ENCODE results near the gene ITGAD. TPM values are rescaled to one million over a fixed set of nuclear protein-coding genes. Genes with fewer than 3 reads are reported as not detected.
"Not testable (repeated sequence)": the region's sequence is repeated elsewhere in the genome, so short reads cannot be mapped to it uniquely, and the experiment has no call there.

The ITGAD gene
- total and polyA plus RNA-seq, 10 donors: 1.2 to 25.8 (median 17.2) TPM

DNA sequence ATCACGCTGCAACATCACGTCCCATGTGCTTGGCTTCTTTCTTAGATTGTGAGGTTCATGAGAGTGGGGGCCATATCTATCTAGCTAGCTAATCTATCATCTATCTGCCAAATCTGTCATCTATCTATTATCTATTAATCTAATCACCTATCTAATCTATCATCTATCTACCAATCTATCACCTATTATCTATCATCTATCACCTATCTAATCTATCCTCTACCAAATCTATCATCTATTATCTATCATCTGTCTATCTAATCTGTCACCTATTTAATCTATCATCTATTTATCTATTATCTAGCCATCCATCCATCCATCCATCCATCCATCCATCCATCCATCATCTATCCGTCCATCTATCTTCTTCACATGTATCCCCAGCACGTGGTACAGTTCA lies 20.8 kb downstream of the ITGAD start:
- Histone ChIP-seq H3K4me3 (no peak overlapping the region), H3K27me3 (replicated peaks in 1 of 7) (peaks cover 0 to 4% (median 0%) of the 10 kb centered on the region in 7 donors), H3K27ac (peak overlapping the region in 1 of 8 donors; percentile 18), H3K4me1 (peaks cover 0 to 26% (median 0%) of the 10 kb centered on the region in 6 donors), H3K9me3 (peaks cover 0 to 8% (median 2%) of the 10 kb centered on the region in 8 donors), H3K36me3 (no peaks in the 10 kb centered on the region)
- no peak for DNase-seq
- intact Hi-C loops (cut with DNase I; ENCODE audit: low total_unique reads): no loop called here
- 86 to 91% (median 87%) methylated on average over 4 of the region's 4 CpGs for WGBS, 5 donors
- TF ChIP-seq POLR2A (IDR thresholded peaks at IDR 0.05) (no peak), POLR2AphosphoS5 (IDR thresholded peaks at IDR 0.05) (no peak)
- TF ChIP-seq, protein P1, sequence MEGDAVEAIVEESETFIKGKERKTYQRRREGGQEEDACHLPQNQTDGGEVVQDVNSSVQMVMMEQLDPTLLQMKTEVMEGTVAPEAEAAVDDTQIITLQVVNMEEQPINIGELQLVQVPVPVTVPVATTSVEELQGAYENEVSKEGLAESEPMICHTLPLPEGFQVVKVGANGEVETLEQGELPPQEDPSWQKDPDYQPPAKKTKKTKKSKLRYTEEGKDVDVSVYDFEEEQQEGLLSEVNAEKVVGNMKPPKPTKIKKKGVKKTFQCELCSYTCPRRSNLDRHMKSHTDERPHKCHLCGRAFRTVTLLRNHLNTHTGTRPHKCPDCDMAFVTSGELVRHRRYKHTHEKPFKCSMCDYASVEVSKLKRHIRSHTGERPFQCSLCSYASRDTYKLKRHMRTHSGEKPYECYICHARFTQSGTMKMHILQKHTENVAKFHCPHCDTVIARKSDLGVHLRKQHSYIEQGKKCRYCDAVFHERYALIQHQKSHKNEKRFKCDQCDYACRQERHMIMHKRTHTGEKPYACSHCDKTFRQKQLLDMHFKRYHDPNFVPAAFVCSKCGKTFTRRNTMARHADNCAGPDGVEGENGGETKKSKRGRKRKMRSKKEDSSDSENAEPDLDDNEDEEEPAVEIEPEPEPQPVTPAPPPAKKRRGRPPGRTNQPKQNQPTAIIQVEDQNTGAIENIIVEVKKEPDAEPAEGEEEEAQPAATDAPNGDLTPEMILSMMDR (IDR thresholded peaks at IDR 0.05 in 8 of 11, conservative IDR thresholded peaks at IDR 0.05 in 3 of 11): no peak

DNA sequence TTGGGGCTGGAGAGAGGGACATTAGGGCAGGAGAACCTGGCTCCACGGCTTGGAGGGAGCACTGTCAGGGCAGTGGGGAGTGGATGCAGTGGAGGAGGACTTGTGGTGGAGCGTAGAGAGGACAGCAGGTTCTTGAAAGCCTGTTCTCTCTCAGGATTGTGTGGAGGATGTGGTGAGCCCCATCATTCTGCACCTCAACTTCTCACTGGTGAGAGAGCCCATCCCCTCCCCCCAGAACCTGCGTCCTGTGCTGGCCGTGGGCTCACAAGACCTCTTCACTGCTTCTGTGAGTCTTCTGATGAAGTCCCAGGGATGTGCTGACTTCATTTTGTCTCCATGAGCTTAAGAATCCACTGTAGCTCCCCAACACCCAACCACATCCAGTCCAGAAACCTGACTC lies 21.6 kb downstream of the ITGAD start:
- no peak for DNase-seq
- Histone ChIP-seq H3K27me3 (replicated peaks in 1 of 7) (peaks cover 0 to 4% (median 0%) of the 10 kb centered on the region in 7 donors), H3K9me3 (peaks cover 0 to 8% (median 2%) of the 10 kb centered on the region in 8 donors), H3K36me3 (no peaks in the 10 kb centered on the region), H3K4me3 (no peak overlapping the region), H3K4me1 (peaks cover 0 to 29% (median 0%) of the 10 kb centered on the region in 6 donors), H3K27ac (peak overlapping the region in 2 of 8 donors; percentile 7 to 18)
- 64 to 75% (median 72%) methylated on average over 4 of the region's 4 CpGs for WGBS, 5 donors
- TF ChIP-seq POLR2A (IDR thresholded peaks at IDR 0.05) (no peak), POLR2AphosphoS5 (IDR thresholded peaks at IDR 0.05) (peak in 1 of 3 donors; percentile 23)
- TF ChIP-seq, protein P1 (IDR thresholded peaks at IDR 0.05 in 8 of 11, conservative IDR thresholded peaks at IDR 0.05 in 3 of 11): no peak
- intact Hi-C loops (cut with DNase I; ENCODE audit: low total_unique reads): no loop called here

DNA sequence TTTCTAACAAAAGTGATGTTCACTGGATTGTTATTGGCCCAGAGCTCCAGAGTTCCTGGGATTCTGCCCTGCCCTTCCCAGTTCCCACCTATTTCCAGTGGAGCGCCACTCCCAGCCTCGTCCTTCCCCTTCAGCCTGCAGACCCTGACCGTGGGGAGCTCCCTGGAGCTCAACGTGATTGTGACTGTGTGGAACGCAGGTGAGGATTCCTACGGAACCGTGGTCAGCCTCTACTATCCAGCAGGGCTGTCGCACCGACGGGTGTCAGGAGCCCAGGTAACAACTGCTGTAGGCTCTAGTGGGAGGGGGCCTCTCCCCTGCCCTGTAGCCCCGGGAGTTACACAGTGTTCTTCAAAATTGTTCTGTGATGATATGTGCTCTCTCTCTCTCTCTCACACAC lies 23.2 kb downstream of the ITGAD start:
- Histone ChIP-seq H3K4me3 (no peak overlapping the region), H3K36me3 (no peaks in the 10 kb centered on the region), H3K9me3 (peaks cover 0 to 8% (median 2%) of the 10 kb centered on the region in 8 donors), H3K27ac (no peak overlapping the region), H3K27me3 (replicated peaks in 1 of 7) (no peaks in the 10 kb centered on the region), H3K4me1 (peaks cover 0 to 43% (median 0%) of the 10 kb centered on the region in 6 donors)
- TF ChIP-seq POLR2A (IDR thresholded peaks at IDR 0.05) (no peak), POLR2AphosphoS5 (IDR thresholded peaks at IDR 0.05) (no peak)
- TF ChIP-seq, protein P1 (IDR thresholded peaks at IDR 0.05 in 8 of 11, conservative IDR thresholded peaks at IDR 0.05 in 3 of 11): no peak
- DNase-seq: no peak
- intact Hi-C loops (cut with DNase I; ENCODE audit: low total_unique reads): no loop called here
- 83 to 93% (median 89%) methylated on average over 11 of the region's 11 CpGs for WGBS, 5 donors

DNA sequence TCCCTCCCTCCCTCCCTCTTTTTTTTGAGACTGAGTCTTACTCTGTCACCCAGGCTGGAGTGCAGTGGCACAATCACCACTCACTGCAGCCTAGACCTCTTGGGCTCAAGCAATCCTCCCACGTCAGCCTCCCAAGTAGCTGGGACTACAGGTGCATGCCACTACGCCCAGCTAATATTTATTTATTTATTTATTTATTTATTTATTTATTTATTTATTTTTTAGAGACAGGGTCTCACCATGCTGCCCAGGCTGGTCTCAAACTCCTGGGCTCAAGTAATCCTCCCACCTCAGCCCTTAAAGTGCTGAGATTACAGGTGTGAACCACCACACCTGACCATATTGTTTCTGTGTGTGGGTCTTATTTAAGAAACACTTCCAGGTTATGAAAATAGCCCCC lies 23.9 kb downstream of the ITGAD start:
- 71 to 91% (median 86%) methylated on average over 2 of the region's 2 CpGs for WGBS, 5 donors

DNA sequence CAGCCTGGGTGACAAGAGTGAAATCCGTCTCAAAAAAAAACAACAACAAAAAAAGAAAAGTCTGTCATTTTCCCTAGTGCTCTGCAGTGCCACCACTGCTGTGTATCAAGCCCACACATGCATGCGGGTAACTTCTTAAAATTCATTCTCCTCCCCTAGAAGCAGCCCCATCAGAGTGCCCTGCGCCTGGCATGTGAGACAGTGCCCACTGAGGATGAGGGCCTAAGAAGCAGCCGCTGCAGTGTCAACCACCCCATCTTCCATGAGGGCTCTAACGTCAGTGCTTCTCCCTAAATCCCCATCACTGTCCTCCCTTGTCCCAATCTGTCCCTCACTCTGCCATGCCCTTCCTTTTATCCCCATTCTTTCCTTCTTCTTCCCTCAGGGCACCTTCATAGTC lies 24.8 kb downstream of the ITGAD start:
- H3K27ac ChIP-seq: no peak overlapping the region
- 87 to 96% (median 92%) methylated on average over 5 of the region's 5 CpGs for WGBS, 5 donors
- intact Hi-C loops (cut with DNase I; ENCODE audit: low total_unique reads): no loop called here
- peaks cover 0 to 8% (median 2%) of the 10 kb centered on the region in 8 donors for H3K9me3 ChIP-seq
- H3K27me3 ChIP-seq (replicated peaks in 1 of 7): no peaks in the 10 kb centered on the region
- H3K4me1 ChIP-seq: peaks cover 0 to 53% (median 0%) of the 10 kb centered on the region in 6 donors
- no peak overlapping the region for H3K4me3 ChIP-seq
- no peak for DNase-seq
- H3K36me3 ChIP-seq: no peaks in the 10 kb centered on the region
- TF ChIP-seq, protein P1 (IDR thresholded peaks at IDR 0.05 in 8 of 11, conservative IDR thresholded peaks at IDR 0.05 in 3 of 11): no peak
- TF ChIP-seq POLR2A (IDR thresholded peaks at IDR 0.05): no peak
- TF ChIP-seq POLR2AphosphoS5 (IDR thresholded peaks at IDR 0.05): no peak

More for the DNA sequence above, 23.9 kb downstream of the ITGAD start:
- intact Hi-C loops (cut with DNase I; ENCODE audit: low total_unique reads); H3K27me3 ChIP-seq (replicated peaks in 1 of 7); H3K36me3 ChIP-seq; H3K4me3 ChIP-seq; H3K9me3 ChIP-seq; DNase-seq; H3K27ac ChIP-seq: not testable (repeated sequence)
- H3K4me1 ChIP-seq: peaks cover 0 to 47% (median 0%) of the 10 kb centered on the region in 6 donors
